GM18861 (cell line): ENCODE results near the gene C8B.

Source experiments
- ATAC-seq: cut with Tn5 transposase; IDR thresholded peaks from one replicate; pipeline ENCODE4 v1.9.1; 2021; ENCODE audit not compliant: unreplicated experiment

Gene C8B

GRCh38 chr1:56972976-56973375 is 7.2 kb upstream of the C8B start:
- ATAC-seq = no peak

DNA sequence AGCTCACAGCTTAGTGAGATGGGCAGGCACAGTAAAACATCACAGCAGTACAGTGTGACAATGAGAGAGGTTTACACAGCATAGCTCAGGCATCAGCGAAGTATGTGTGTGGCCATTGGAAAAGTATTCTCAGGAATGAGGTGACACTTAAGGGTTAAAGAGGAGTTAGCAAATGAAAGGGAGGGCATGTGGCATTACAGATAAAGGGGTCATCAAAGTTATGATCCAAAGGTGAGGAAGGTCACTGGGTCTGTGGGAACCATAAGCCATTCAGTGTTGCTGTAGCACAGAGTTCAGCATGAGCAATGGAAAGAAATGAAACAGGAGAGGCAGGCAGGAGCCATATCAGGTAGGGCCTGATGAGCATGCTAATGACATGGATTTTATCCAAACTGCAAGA is 4.5 kb upstream of the C8B start:
- ATAC-seq = no peak

- no peak for ATAC-seq
These were observed 3.2 kb upstream of the C8B start for GRCh38 chr1:56968878-56969495.

DNA sequence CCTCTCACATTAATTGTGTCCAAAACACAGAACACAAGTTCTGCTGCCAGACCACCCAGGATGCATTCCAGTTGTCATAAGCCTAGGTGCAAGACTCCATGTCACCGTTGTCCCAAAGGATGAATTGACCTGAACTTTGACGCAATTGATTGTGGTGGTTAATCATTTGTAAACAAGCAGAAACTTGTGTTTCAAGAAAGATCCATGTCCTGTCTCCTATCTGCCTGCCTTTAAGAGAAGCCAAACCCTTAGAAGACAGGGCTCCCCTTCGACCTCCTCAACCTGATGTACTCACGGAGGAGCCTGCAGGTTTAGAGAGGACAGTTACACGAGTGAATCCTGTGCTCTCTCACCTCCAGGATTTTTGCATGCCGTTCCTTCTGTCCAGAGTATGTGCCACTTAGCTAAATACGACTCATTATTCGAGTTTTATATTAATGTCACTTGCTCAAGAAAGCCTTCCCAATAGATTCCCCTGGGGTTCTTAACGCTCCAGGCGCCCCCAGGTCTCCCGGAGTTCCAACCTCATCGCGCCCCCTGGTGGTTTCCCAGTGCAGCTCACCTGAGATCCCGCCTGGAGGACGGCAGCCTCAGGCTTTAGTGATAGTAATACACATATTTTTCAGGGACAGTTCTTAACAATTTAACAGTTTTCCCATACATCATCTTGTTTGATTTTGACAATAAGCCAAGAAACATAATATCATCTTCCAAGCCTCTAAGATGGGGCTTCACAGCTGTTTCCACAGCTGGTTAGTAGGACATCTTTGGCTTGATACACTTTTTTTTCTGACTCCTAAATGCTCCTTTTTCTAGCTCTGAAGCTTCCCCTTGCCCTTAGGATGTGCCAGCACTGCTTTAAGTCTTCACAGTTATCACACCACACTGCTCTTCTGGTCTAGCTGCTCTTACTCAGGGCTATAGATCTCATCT is 2.4 kb upstream of the C8B start:
- no peak for ATAC-seq

GRCh38 chr1:56967355-56967754 is 1.5 kb upstream of the C8B start:
- ATAC-seq = no peak

- no peak for ATAC-seq
These were observed 834 bp upstream of the C8B start for GRCh38 chr1:56966698-56966999.

GRCh38 chr1:56965191-56965590 is 624 bp downstream of the C8B start:
- no peak for ATAC-seq

DNA sequence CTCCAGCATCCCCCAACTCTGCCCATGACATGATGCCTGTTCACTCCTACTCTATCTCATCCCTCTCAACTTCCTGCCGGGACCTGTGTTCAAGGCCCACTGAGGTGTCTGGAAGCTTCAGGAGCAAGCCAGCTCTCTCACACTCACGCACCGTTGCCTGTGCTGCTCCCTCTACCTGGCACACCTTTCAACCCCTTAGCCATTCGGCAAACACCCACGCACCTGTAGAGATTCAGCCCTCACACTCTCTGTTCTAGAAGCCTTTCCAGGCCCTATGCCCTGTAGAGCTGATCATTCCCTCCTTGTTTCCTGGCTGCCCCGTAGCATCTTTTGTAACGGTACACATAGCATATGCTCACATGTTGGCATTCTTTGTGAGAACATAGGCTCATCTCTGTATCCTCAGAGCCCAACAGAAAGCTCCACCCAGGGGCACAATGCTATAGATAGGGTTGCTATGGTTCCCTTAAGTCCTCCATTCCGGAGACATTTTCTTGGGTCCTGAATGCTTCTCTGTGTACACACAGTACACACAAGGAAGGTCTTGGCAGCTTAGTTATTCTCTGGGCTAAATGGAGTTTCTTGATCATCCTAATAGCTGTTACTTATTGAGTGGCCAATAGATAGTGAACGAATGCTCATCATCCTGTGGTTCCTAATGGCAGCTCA is 1.3 kb downstream of the C8B start:
- no peak for ATAC-seq

- no peak for ATAC-seq
These were observed 2.1 kb downstream of the C8B start for GRCh38 chr1:56963667-56964066.

DNA sequence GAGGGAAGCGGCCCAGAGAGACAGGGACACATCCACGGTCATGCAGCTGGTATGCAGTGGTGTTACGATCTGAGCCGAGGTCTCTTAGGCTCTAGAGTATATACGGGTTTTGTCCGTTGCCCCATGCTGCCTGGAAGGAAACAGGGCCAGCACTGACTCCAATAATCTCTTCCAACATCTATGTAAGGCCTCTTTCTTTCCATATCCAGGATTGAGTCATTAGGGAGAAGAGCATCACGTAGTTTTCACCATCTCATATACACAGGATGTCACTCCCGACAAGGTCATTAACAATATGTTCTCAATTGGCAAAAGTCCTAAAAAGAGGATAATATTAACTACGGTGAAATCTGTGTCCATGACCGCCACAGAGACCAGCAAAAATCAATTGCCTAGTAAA is 4.4 kb downstream of the C8B start:
- no peak for ATAC-seq

DNA sequence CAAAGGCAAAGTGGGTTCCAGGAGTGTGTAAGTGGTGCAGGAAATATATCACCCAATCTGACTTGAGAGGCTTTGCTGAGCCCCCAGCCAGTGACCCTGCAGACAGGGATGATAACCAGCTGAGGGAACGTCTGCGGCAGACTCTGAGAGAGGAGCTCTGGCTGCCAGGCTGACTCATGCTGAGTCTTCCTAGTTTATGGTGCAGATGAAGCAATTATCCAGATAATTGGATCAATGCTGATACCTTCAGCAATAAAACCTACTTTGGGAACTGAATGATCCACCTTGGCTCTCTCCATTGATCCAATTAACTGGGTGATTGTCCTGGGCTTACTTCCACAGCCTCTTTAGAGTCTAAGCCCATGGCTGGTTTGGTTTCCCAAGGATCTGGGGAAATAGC is 7.3 kb downstream of the C8B start:
- no peak for ATAC-seq

DNA sequence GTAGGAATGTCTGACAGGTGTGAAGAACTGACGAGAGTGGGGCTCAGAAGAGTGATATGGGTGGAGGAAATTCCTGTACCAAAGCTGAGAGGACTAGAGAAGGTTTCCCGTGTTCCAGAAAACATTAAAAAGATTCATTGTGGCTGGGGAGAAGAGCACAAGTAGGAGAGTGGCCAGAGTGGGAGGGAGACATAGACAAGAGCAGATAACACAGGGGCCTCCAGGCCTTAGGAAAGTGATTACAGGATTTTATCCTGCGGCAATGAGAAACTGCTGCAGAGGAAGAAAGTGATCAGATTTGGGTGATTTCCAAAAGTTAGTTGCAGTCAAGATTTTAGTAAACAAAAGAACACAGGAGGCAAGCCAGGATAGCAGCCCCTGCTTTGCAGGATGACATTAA is 7.9 kb downstream of the C8B start:
- ATAC-seq = no peak

GRCh38 chr1:56954664-56955063 is 11.2 kb downstream of the C8B start:
- no peak for ATAC-seq

DNA sequence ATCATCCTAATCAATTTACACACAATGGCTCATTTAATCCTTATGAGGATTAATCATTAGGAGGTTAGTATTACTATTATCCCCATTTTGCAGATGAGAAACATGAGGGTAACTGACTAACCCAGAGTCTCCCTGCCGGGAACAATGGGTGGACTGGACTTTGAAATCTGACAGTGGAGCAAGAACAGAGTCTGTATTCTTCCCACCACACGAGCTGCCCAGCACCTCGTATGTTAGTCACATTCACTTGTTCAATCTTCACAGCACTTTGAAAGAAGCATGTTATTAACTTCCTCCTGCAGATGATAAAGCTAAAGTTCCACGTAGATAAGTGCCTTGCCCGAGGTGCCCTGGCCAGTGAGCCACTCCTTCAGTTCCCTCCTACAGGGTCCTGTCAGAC is 12.4 kb downstream of the C8B start:
- no peak for ATAC-seq

- no peak for ATAC-seq
These were observed 13.3 kb downstream of the C8B start for GRCh38 chr1:56952501-56952900.

GRCh38 chr1:56948403-56949023 is 17.3 kb downstream of the C8B start:
- ATAC-seq = no peak

DNA sequence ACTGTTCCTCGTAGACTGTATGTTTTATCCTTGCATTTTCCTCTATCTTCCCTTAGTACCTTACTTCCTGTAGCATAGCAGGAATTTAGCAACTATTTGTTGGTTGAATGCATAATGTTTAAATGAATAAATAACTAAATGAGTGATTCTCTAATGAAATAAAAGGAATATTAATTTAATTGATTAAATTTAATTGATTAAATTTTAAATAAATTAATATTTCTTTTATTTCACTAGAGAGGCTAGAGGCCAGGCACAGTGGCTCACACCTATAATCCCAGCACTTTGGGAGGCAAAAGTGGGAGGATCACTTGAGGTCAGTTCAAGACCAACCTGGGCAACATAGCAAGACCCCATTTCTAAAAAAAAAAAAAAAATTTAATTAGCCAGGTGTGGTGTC is 25.8 kb downstream of the C8B start:
- ATAC-seq = no peak

DNA sequence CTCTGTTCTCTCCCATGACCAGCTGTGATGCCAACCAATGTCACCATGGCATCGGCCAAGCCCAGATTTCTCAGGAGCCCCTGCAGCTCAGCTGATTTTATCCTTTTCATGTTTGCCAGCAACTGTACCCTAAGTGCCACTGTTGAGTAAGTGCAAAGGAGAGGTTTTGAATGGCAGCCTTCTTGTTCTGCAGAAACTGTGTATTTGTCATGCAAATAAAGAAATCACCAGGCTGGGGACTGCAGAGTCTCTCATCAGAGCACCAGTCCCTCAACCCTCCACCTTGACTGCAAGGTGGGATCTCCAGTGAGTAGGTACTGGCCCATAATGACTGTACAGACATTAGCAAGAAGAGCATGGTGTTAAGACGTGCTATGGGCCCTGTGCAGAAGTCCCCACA is 26.6 kb downstream of the C8B start:
- no peak for ATAC-seq

DNA sequence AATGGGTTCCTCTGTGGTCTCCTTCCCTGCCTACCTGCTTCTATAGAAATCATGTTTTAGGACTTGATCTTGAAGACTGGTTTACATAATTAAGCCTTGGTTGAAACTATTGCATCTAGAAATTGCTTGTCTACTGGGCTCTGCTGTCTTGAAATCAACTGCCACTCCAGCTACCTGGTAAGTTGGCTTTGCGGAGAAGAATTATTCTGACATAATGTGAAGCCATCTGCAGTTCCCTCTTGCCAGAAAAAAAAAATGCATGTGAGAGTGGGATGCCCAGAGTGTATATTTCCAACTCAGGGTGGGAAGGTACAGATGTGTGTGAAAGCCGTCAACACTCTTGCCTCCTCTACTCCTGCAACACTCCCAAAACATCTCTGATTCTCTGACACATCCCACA is 27.2 kb downstream of the C8B start:
- no peak for ATAC-seq

- no peak for ATAC-seq
These were observed 31.3 kb downstream of the C8B start for GRCh38 chr1:56934430-56935060.

GRCh38 chr1:56933606-56934005 is 32.2 kb downstream of the C8B start:
- no peak for ATAC-seq
